Measurements from ENCODE around the gene ONECUT1. TPM values are rescaled to one million over a fixed set of nuclear protein-coding genes. Genes with fewer than 3 reads are reported as not detected.

ONECUT1 gene
- total RNA-seq, 4 donors from 2014 or later: 0.29 TPM; not detected in 3

DNA sequence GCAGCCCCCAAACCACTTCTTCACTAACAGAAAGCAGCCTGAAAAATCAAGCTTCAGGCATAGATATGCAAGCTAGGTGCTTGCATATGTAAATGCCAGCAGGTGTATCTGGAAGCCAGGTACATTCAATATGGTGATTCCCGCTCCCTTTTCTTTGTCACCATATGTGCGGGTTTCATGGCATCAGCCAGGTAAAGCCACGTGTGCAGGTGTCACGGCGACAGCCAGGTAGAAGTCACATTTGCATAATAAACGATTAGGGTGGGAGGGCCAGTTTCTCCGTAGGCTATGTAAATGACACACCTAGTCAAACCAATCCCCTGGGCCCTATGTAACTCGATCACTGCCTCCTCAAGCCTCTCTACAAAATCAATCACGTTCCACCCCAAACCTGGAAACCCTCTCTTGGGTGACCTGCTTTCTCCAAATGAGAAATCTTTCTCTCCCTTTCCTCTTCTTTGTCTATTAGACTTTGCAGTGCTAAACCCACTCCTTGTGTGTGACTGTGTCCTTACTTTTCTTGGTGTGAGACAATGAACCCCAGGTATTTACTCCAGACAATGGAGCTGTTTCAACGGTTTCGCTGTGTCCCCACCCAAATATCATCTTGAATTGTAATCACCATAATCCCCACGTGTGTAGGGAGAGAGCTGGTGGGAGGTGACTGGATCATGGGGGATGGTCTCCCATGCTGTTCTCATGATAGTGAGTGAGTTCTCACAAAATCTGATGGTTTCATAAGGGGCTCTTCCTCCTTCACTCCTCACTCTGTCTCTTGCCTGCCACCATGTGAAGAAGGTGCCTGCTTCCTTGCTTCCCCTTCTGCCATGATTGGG lies 44.6 kb downstream of the ONECUT1 start:
- Histone ChIP-seq H3K27ac (no peak overlapping the region), H3K36me3 (no peaks in the 10 kb centered on the region), H3K9me3 (no peaks in the 10 kb centered on the region), H3K4me3 (no peak overlapping the region), H3K4me1 (no peaks in the 10 kb centered on the region), H3K27me3 (peaks cover 13% of the 10 kb centered on the region)
- 64% methylated on average over 12 of the region's 12 CpGs for WGBS
- TF ChIP-seq, protein P1, sequence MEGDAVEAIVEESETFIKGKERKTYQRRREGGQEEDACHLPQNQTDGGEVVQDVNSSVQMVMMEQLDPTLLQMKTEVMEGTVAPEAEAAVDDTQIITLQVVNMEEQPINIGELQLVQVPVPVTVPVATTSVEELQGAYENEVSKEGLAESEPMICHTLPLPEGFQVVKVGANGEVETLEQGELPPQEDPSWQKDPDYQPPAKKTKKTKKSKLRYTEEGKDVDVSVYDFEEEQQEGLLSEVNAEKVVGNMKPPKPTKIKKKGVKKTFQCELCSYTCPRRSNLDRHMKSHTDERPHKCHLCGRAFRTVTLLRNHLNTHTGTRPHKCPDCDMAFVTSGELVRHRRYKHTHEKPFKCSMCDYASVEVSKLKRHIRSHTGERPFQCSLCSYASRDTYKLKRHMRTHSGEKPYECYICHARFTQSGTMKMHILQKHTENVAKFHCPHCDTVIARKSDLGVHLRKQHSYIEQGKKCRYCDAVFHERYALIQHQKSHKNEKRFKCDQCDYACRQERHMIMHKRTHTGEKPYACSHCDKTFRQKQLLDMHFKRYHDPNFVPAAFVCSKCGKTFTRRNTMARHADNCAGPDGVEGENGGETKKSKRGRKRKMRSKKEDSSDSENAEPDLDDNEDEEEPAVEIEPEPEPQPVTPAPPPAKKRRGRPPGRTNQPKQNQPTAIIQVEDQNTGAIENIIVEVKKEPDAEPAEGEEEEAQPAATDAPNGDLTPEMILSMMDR (IDR thresholded peaks at IDR 0.05): no peak
- no peak for TF ChIP-seq EP300 (IDR thresholded peaks at IDR 0.05)
- no peak for TF ChIP-seq POLR2A (IDR thresholded peaks at IDR 0.05)
- no peak for TF ChIP-seq POLR2AphosphoS5 (IDR thresholded peaks at IDR 0.05)
- no peak for DNase-seq (ENCODE audit: low spot score in 2 of 2)

DNA sequence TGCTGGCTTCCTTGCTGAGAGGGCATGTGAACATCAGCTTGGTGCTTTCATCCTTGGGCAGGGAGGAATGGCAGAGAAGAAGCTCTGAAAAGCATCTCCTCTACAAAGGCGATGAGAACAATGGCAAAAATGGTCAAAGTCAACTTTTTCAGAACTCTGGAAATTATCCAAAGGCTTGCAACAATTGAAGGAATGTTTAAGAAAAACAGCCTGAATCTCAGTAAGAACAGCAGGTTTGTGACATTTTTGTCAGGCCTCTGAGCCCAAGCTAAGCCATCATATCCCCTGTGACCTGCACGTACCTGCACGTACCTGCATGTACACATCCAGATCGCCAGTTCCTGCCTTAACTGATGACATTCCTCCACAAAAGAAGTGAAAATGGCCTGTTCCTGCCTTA lies 51.8 kb downstream of the ONECUT1 start:
- no peaks in the 10 kb centered on the region for H3K27me3 ChIP-seq
- H3K9me3 ChIP-seq: no peaks in the 10 kb centered on the region
- no peak for DNase-seq (ENCODE audit: low spot score in 2 of 2)
- H3K36me3 ChIP-seq: no peaks in the 10 kb centered on the region
- H3K4me1 ChIP-seq: peaks cover 11% of the 10 kb centered on the region
- no peak overlapping the region for H3K4me3 ChIP-seq
- TF ChIP-seq EP300 (IDR thresholded peaks at IDR 0.05) (no peak), POLR2A (IDR thresholded peaks at IDR 0.05) (no peak), POLR2AphosphoS5 (IDR thresholded peaks at IDR 0.05) (no peak)
- TF ChIP-seq, protein P1 (IDR thresholded peaks at IDR 0.05): no peak
- no peak overlapping the region for H3K27ac ChIP-seq
- WGBS: 80% methylated on average over 4 of the region's 4 CpGs

DNA sequence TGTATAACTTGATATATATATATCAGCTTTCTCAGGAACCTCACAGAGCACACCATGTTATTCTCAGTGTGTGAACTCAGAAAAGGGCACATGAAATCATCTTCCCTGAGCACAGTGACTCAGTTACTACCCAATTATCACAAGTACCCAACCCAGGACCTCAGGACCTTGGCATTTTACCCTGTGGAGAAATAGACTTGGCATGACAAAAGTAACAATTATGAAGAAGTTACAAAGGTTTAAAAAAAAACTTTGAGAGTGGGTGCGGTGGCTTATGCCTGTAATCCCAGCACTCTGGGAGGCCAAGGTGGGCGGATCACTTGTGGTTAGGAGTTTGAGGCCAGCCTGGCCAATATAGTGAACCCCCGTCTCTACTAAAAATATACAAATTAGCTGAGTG lies 52.4 kb downstream of the ONECUT1 start:
- no peaks in the 10 kb centered on the region for H3K9me3 ChIP-seq
- H3K4me1 ChIP-seq: peaks cover 14% of the 10 kb centered on the region
- 57% methylated on average over 3 of the region's 3 CpGs for WGBS
- no peaks in the 10 kb centered on the region for H3K27me3 ChIP-seq
- DNase-seq (ENCODE audit: low spot score in 2 of 2): no peak
- no peaks in the 10 kb centered on the region for H3K36me3 ChIP-seq
- H3K27ac ChIP-seq: no peak overlapping the region
- TF ChIP-seq POLR2A (IDR thresholded peaks at IDR 0.05): no peak
- TF ChIP-seq POLR2AphosphoS5 (IDR thresholded peaks at IDR 0.05): no peak
- no peak for TF ChIP-seq EP300 (IDR thresholded peaks at IDR 0.05)
- TF ChIP-seq, protein P1 (IDR thresholded peaks at IDR 0.05): no peak
- no peak overlapping the region for H3K4me3 ChIP-seq

DNA sequence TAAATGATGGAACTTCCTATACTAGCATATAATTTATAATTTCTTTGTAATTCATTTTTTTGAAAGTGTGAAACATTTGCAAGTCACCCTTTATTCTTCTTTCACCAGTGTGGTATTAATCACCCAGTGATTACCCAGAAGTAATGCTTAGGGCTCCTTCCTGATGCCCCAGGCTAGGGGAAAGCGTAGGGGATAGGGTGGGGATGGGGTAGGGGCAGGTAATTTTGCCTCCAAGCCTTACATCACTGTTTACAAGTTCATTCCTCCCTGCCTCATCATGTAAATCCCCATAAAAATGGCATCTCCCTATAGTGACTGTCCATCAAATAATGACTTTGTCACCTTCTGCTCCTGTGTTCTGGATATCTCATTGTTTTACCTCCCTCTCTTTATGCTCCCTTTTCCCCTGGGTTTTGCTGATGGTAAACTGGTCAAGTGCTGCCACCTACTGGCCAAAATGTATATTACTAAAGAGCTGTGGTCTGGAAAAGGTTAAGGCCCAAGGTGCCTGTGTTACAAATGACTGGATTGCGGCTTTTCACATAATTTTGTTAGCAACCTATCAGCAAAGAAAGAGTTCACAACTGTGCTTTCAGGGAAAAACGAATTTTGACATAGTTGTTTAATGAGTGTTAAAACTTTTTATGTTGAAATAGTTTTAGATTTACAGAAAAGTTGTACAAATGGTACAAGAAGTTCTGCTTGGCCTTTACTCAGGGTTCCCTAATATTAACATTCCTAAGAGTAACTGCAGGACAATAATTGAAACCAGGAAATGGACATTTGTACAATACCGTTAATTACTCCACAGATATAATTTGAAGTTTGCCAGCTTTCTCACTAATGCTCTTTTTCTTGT lies 54.7 kb downstream of the ONECUT1 start:
- TF ChIP-seq, protein P1 (IDR thresholded peaks at IDR 0.05): peak; percentile 50 to 59
- no peak for TF ChIP-seq POLR2AphosphoS5 (IDR thresholded peaks at IDR 0.05)
- Histone ChIP-seq H3K36me3 (no peaks in the 10 kb centered on the region), H3K9me3 (no peaks in the 10 kb centered on the region), H3K27me3 (no peaks in the 10 kb centered on the region), H3K4me1 (peaks cover 14% of the 10 kb centered on the region), H3K4me3 (no peak overlapping the region), H3K27ac (no peak overlapping the region)
- DNase-seq (ENCODE audit: low spot score in 2 of 2): no peak
- WGBS: 59% methylated on average over 4 of the region's 4 CpGs

DNA sequence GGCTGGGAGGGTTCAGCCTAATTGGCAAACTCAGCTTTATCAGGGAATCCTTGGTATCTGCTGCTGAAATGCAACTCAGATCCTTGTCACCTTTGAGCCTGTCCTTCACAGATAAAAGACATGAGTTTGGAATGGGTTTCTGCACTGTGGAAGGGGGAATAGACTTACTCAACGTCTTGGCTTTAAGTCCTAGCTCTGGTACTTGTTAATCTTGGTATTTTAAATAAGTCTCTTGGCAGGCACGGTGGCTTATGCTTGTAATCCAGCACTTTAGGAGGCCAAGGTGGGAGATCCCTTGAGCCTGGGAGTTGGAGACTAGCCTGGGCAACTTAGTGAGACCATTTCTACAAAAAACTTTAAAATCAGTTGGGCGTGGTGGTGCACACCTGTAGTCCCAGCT lies 55.8 kb downstream of the ONECUT1 start:
- Histone ChIP-seq H3K36me3 (no peaks in the 10 kb centered on the region), H3K27ac (no peak overlapping the region), H3K27me3 (no peaks in the 10 kb centered on the region), H3K9me3 (no peaks in the 10 kb centered on the region), H3K4me1 (peaks cover 25% of the 10 kb centered on the region), H3K4me3 (no peak overlapping the region)
- WGBS: 65% methylated on average over 3 of the region's 3 CpGs
- DNase-seq (ENCODE audit: low spot score in 2 of 2): no peak
- TF ChIP-seq POLR2AphosphoS5 (IDR thresholded peaks at IDR 0.05): no peak
- TF ChIP-seq, protein P1 (IDR thresholded peaks at IDR 0.05): no peak
- no peak for TF ChIP-seq EP300 (IDR thresholded peaks at IDR 0.05)
- TF ChIP-seq POLR2A (IDR thresholded peaks at IDR 0.05): no peak

Data from suprapubic skin (tissue), 4 donors.